H9 (cell line): ENCODE data around the gene LARP4B. TPM values are rescaled to one million over a fixed set of nuclear protein-coding genes. Genes with fewer than 3 reads are reported as not detected.

Experiments
- DNase-seq: peaks from one replicate; pipeline ENCODE4 v3.0.0-alpha.2; 2017
- H2AFZ ChIP-seq: one replicate; pipeline ENCODE4 v1.6.1; 2013; ENCODE audit warnings: mild to moderate bottlenecking, low read length, control low read depth, moderate library complexity
- H2AK5ac ChIP-seq: 2 replicates; pipeline ENCODE4 v1.6.1; 2013; ENCODE audit warnings: low read length, control low read depth, mixed read lengths; ENCODE audit not compliant: insufficient read length
- H2BK120ac ChIP-seq: one replicate; pipeline ENCODE4 v1.6.1; 2013; ENCODE audit warnings: low read depth, mild to moderate bottlenecking, low read length, control low read depth, inconsistent platforms; ENCODE audit not compliant: poor library complexity, severe bottlenecking
- H2BK12ac ChIP-seq: 2 replicates; pipeline ENCODE4 v1.6.1; 2013; ENCODE audit warnings: low read length, control low read depth, mixed read lengths, low read depth; ENCODE audit not compliant: insufficient read length
- H2BK15ac ChIP-seq: 2 replicates; pipeline ENCODE4 v1.6.1; 2013; ENCODE audit warnings: low read depth, low read length, control low read depth
- H2BK20ac ChIP-seq: one replicate; pipeline ENCODE4 v1.6.1; 2013; ENCODE audit warnings: low read depth, mild to moderate bottlenecking, low read length, control low read depth, inconsistent platforms; ENCODE audit not compliant: poor library complexity, severe bottlenecking
- H2BK5ac ChIP-seq: 2 replicates; pipeline ENCODE4 v1.6.1; 2013; ENCODE audit warnings: low read length, control low read depth, mixed read lengths; ENCODE audit not compliant: insufficient read length
- H3K14ac ChIP-seq: 2 replicates; pipeline ENCODE4 v1.6.1; 2013; ENCODE audit warnings: low read length, control low read depth; ENCODE audit not compliant: insufficient read depth
- H3K18ac ChIP-seq: 2 replicates; pipeline ENCODE4 v1.6.1; 2013; ENCODE audit warnings: low read depth, mild to moderate bottlenecking, mixed read lengths, low read length, control low read depth; ENCODE audit not compliant: insufficient read length
- H3K23ac ChIP-seq: 2 replicates; pipeline ENCODE4 v1.6.1; 2013; ENCODE audit warnings: low read length, control low read depth, mixed read lengths, low read depth; ENCODE audit not compliant: insufficient read length
- H3K23me2 ChIP-seq: 2 replicates; pipeline ENCODE4 v1.6.1; 2013; ENCODE audit warnings: low read depth, mild to moderate bottlenecking, mixed read lengths, low read length, control low read depth; ENCODE audit not compliant: insufficient read length, poor library complexity, severe bottlenecking
- H3K27ac ChIP-seq: 2 replicates; pipeline ENCODE4 v1.5.1; 2013; ENCODE audit warnings: low read length, control low read depth, mixed read lengths, low read depth; ENCODE audit not compliant: insufficient read length
- H3K27me3 ChIP-seq: 2 replicates; pipeline ENCODE4 v1.6.1; 2013; ENCODE audit warnings: low read length, control low read depth, inconsistent platforms; ENCODE audit not compliant: insufficient read depth
- H3K4ac ChIP-seq: 2 replicates; pipeline ENCODE4 v1.6.1; 2013; ENCODE audit warnings: low read depth, mild to moderate bottlenecking, control low read depth, inconsistent platforms, low read length, moderate library complexity
- H3K4me1 ChIP-seq: 2 replicates; pipeline ENCODE4 v1.6.1; 2013; ENCODE audit warnings: low read length, control low read depth, inconsistent platforms; ENCODE audit not compliant: insufficient read depth
- H3K4me2 ChIP-seq: 2 replicates; pipeline ENCODE4 v1.6.1; 2013; ENCODE audit warnings: low read length, control low read depth, mixed read lengths; ENCODE audit not compliant: insufficient read length, insufficient read depth
- H3K56ac ChIP-seq: 2 replicates; pipeline ENCODE4 v1.6.1; 2013; ENCODE audit warnings: low read depth, mild to moderate bottlenecking, mixed read lengths, low read length, control low read depth; ENCODE audit not compliant: insufficient read length
- H3K79me1 ChIP-seq: 2 replicates; pipeline ENCODE4 v1.6.1; 2013; ENCODE audit warnings: low read depth, mild to moderate bottlenecking, moderate library complexity, low read length, control low read depth, inconsistent platforms; ENCODE audit not compliant: insufficient read depth, poor library complexity, severe bottlenecking
- H3K79me2 ChIP-seq: 2 replicates; pipeline ENCODE4 v1.6.1; 2013; ENCODE audit warnings: low read length, control low read depth, inconsistent platforms; ENCODE audit not compliant: insufficient read depth
- H3K9ac ChIP-seq: 2 replicates; pipeline ENCODE4 v1.6.1; 2013; ENCODE audit warnings: low read length, control low read depth, mixed read lengths; ENCODE audit not compliant: insufficient read length; ENCODE audit errors: extremely low read depth
- H3K9me3 ChIP-seq: one replicate; pipeline ENCODE4 v1.6.1; 2013; ENCODE audit warnings: low read depth, low read length, inconsistent platforms; ENCODE audit not compliant: control insufficient read depth
- H3T11ph ChIP-seq: one replicate; pipeline ENCODE4 v1.6.1; 2013; ENCODE audit warnings: mild to moderate bottlenecking, low read length, control low read depth, inconsistent platforms
- H4K20me1 ChIP-seq: one replicate; pipeline ENCODE4 v1.6.1; 2013; ENCODE audit not compliant: control insufficient read depth, insufficient read length, insufficient read depth
- H4K5ac ChIP-seq: 2 replicates; pipeline ENCODE4 v1.6.1; 2013; ENCODE audit warnings: low read depth, mild to moderate bottlenecking, mixed read lengths, low read length, control low read depth; ENCODE audit not compliant: insufficient read length
- H4K8ac ChIP-seq: replicated peaks from 2 replicates; pipeline ENCODE4 v1.6.1; 2013; ENCODE audit warnings: low read length, control low read depth, mixed read lengths, low read depth; ENCODE audit not compliant: insufficient read length
- H4K91ac ChIP-seq: 2 replicates; pipeline ENCODE4 v1.6.1; 2013; ENCODE audit warnings: low read depth, mild to moderate bottlenecking, moderate library complexity, mixed read lengths, low read length, control low read depth; ENCODE audit not compliant: insufficient read length
- H3K27ac Mint-ChIP-seq, 3 experiments: 2 replicates in 2 of 3; 3 replicates in 1 of 3; pipeline ENCODE4 v1.8.0; 2020 to 2021; ENCODE audit warnings: mixed read lengths in 3 of 3, mild to moderate bottlenecking in 1 of 3, moderate library complexity in 1 of 3
- H3K27me3 Mint-ChIP-seq: 2 replicates; pipeline ENCODE4 v1.8.0; 2021; ENCODE audit warnings: low read depth, mild to moderate bottlenecking, moderate library complexity, mixed read lengths
- H3K36me3 Mint-ChIP-seq, 3 experiments: 2 replicates in 2 of 3; 3 replicates in 1 of 3; pipeline ENCODE4 v1.8.0; 2020 to 2021; ENCODE audit warnings: low read depth in 3 of 3, mixed read lengths in 3 of 3; ENCODE audit not compliant: insufficient read depth in 1 of 3
- H3K4me1 Mint-ChIP-seq, 2 experiments: 2 replicates each; pipeline ENCODE4 v1.8.0; 2020; ENCODE audit warnings: mixed read lengths in 2 of 2
- H3K4me3 Mint-ChIP-seq, 2 experiments: 2 replicates in 1 of 2; 3 replicates in 1 of 2; pipeline ENCODE4 v1.8.0; 2020 to 2021; ENCODE audit warnings: mild to moderate bottlenecking in 2 of 2, mixed read lengths in 2 of 2, moderate library complexity in 1 of 2
- H3K9me3 Mint-ChIP-seq, 2 experiments: 2 replicates in 1 of 2; 3 replicates in 1 of 2; pipeline ENCODE4 v1.8.0; 2020; ENCODE audit warnings: mild to moderate bottlenecking in 2 of 2, mixed read lengths in 2 of 2, moderate library complexity in 1 of 2
- WGBS: extraction: QIAGEN DNeasy Blood & Tissue Kit; methylation state at CpG from one replicate; pipeline ENCODE4 v1.1.7; 2013; ENCODE audit warnings: missing lambda C conversion rate, low lambda C conversion rate, mixed read lengths; ENCODE audit not compliant: insufficient read length; ENCODE audit errors: extremely low coverage; 5-methylcytosine and 5-hydroxymethylcytosine counted together
- total RNA-seq: library from RNA; stranded (reverse); gene quantifications from 2 replicates; pipeline ENCODE4 v1.2.1, GENCODE V29; 2021
- TF ChIP-seq, protein P1 (sequence below): fragments of 200-600 bp; sonication (generic); conservative IDR thresholded peaks from 3 replicates; pipeline ENCODE4 v1.8.0; 2021; ENCODE audit warnings: antibody characterized with exemption, mild to moderate bottlenecking

Gene LARP4B
- total RNA-seq, 1 experiment from 2014 or later, result 88.9 TPM

GRCh38 chr10:978826-979421 lies 47.4 kb upstream of the LARP4B start:
- H3K27me3 ChIP-seq, result no peaks in the 10 kb centered on the region
- no peak overlapping the region for H3K4me3 Mint-ChIP-seq
- WGBS, result no CpG with 5 or more reads among the region's 2 CpGs
- H2BK15ac ChIP-seq, result no peak overlapping the region
- H3K4ac ChIP-seq, result no peak overlapping the region
- no peak overlapping the region for H3K18ac ChIP-seq
- H3K27ac ChIP-seq, result no peak overlapping the region
- H3K9me3 Mint-ChIP-seq, result peaks cover 36 to 37% of the 10 kb centered on the region in 2 experiments
- no peak overlapping the region for H2BK20ac ChIP-seq
- H2BK12ac ChIP-seq, result no peak overlapping the region
- no peak overlapping the region for H3K27ac Mint-ChIP-seq
- no peak overlapping the region for H2AK5ac ChIP-seq
- no peak overlapping the region for H4K8ac ChIP-seq
- no peak overlapping the region for H3K4me2 ChIP-seq
- no peak overlapping the region for H3K56ac ChIP-seq
- TF ChIP-seq, protein P1, sequence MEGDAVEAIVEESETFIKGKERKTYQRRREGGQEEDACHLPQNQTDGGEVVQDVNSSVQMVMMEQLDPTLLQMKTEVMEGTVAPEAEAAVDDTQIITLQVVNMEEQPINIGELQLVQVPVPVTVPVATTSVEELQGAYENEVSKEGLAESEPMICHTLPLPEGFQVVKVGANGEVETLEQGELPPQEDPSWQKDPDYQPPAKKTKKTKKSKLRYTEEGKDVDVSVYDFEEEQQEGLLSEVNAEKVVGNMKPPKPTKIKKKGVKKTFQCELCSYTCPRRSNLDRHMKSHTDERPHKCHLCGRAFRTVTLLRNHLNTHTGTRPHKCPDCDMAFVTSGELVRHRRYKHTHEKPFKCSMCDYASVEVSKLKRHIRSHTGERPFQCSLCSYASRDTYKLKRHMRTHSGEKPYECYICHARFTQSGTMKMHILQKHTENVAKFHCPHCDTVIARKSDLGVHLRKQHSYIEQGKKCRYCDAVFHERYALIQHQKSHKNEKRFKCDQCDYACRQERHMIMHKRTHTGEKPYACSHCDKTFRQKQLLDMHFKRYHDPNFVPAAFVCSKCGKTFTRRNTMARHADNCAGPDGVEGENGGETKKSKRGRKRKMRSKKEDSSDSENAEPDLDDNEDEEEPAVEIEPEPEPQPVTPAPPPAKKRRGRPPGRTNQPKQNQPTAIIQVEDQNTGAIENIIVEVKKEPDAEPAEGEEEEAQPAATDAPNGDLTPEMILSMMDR, result no peak
- H4K20me1 ChIP-seq, result no peaks in the 10 kb centered on the region
- H4K91ac ChIP-seq, result no peak overlapping the region
- no peak for DNase-seq
- H3K27me3 Mint-ChIP-seq, result peaks cover 1% of the 10 kb centered on the region; the same call in 1 of the 2 replicates
- no peak overlapping the region for H3K9ac ChIP-seq
- no peak overlapping the region for H2BK120ac ChIP-seq
- no peak overlapping the region for H3K23ac ChIP-seq
- no peak overlapping the region for H3K14ac ChIP-seq
- no peak overlapping the region for H2AFZ ChIP-seq
- H3K79me2 ChIP-seq, result no peaks in the 10 kb centered on the region
- H4K5ac ChIP-seq, result no peak overlapping the region
- H3K79me1 ChIP-seq, result no peaks in the 10 kb centered on the region
- no peak overlapping the region for H3T11ph ChIP-seq
- H3K4me1 ChIP-seq, result no peaks in the 10 kb centered on the region
- H3K9me3 ChIP-seq, result peaks cover 27% of the 10 kb centered on the region
- peaks cover 0 to 4% of the 10 kb centered on the region in 2 experiments; a peak in 1 of 4 replicates for H3K4me1 Mint-ChIP-seq
- H3K36me3 Mint-ChIP-seq, result peaks cover 25 to 35% (median 28%) of the 10 kb centered on the region in 3 experiments
- no peaks in the 10 kb centered on the region for H3K23me2 ChIP-seq
- no peak overlapping the region for H2BK5ac ChIP-seq
